ENCODE measurements around the gene SEPTIN6.
A peak's percentile ranks its signal among the peaks of the same experiment; 100 is the strongest.
"Not testable (repeated sequence)": the region's sequence is repeated elsewhere in the genome, so short reads cannot be mapped to it uniquely, and the experiment has no call there.

The SEPTIN6 gene

GRCh38 chrX:119692191-119693039 is 553 bp downstream of the SEPTIN6 start:
- H3K36me3 ChIP-seq (ENCODE audit: control insufficient read depth in 5 of 5, insufficient read depth in 5 of 5, low read length in 5 of 5), result no peaks in the 10 kb centered on the region
- peaks cover 0 to 28% (median 17%) of the 10 kb centered on the region in 5 donors for H3K4me1 ChIP-seq (ENCODE audit: control insufficient read depth in 5 of 5, insufficient read depth in 5 of 5, low read length in 5 of 5)
- H3K27ac ChIP-seq (ENCODE audit: low read depth, low read length), result peak overlapping the region; percentile 16
- peak overlapping the region in 2 of 5 donors; percentile 51 to 52 for H3K9ac ChIP-seq (ENCODE audit: low read length in 5 of 5)
- no peaks in the 10 kb centered on the region for H3K9me3 ChIP-seq (ENCODE audit: control insufficient read depth in 5 of 5, low read length in 5 of 5)
- peak overlapping the region; percentile 65 to 81 (median 73) for H3K4me3 ChIP-seq (ENCODE audit: low read depth in 1 of 5, low read length in 5 of 5)
- peaks cover 3 to 14% (median 8%) of the 10 kb centered on the region in 5 donors for H3K27me3 ChIP-seq (ENCODE audit: control insufficient read depth in 5 of 5, insufficient read depth in 4 of 5, low read length in 5 of 5)

GRCh38 chrX:119690921-119691716 is 1.8 kb downstream of the SEPTIN6 start:
- H3K4me3 ChIP-seq (ENCODE audit: low read depth in 1 of 5, low read length in 5 of 5), result peak overlapping the region in 1 of 5 donors; percentile 71
- H3K36me3 ChIP-seq (ENCODE audit: control insufficient read depth in 5 of 5, insufficient read depth in 5 of 5, low read length in 5 of 5), result no peaks in the 10 kb centered on the region
- peaks cover 4 to 14% (median 6%) of the 10 kb centered on the region in 5 donors for H3K27me3 ChIP-seq (ENCODE audit: control insufficient read depth in 5 of 5, insufficient read depth in 4 of 5, low read length in 5 of 5)
- H3K9ac ChIP-seq (ENCODE audit: low read length in 5 of 5), result no peak overlapping the region
- H3K4me1 ChIP-seq (ENCODE audit: control insufficient read depth in 5 of 5, insufficient read depth in 5 of 5, low read length in 5 of 5), result peaks cover 0 to 36% (median 22%) of the 10 kb centered on the region in 5 donors
- H3K9me3 ChIP-seq (ENCODE audit: control insufficient read depth in 5 of 5, low read length in 5 of 5), result no peaks in the 10 kb centered on the region
- no peak overlapping the region for H3K27ac ChIP-seq (ENCODE audit: low read depth, low read length)

GRCh38 chrX:119688911-119689321 is 4.1 kb downstream of the SEPTIN6 start:
- no peak overlapping the region for H3K27ac ChIP-seq (ENCODE audit: low read depth, low read length)
- peaks cover 0 to 49% (median 26%) of the 10 kb centered on the region in 5 donors for H3K4me1 ChIP-seq (ENCODE audit: control insufficient read depth in 5 of 5, insufficient read depth in 5 of 5, low read length in 5 of 5)
- no peaks in the 10 kb centered on the region for H3K9me3 ChIP-seq (ENCODE audit: control insufficient read depth in 5 of 5, low read length in 5 of 5)
- H3K27me3 ChIP-seq (ENCODE audit: control insufficient read depth in 5 of 5, insufficient read depth in 4 of 5, low read length in 5 of 5), result peaks cover 0 to 4% (median 2%) of the 10 kb centered on the region in 5 donors
- no peaks in the 10 kb centered on the region for H3K36me3 ChIP-seq (ENCODE audit: control insufficient read depth in 5 of 5, insufficient read depth in 5 of 5, low read length in 5 of 5)
- H3K4me3 ChIP-seq (ENCODE audit: low read depth in 1 of 5, low read length in 5 of 5), result no peak overlapping the region
- no peak overlapping the region for H3K9ac ChIP-seq (ENCODE audit: low read length in 5 of 5)

- H3K4me3 ChIP-seq (ENCODE audit: low read depth in 1 of 5, low read length in 5 of 5), result no peak overlapping the region
- H3K27ac ChIP-seq (ENCODE audit: low read depth, low read length), result no peak overlapping the region
These were observed 5.1 kb downstream of the SEPTIN6 start for GRCh38 chrX:119687661-119688413.

GRCh38 chrX:119686087-119686691 is 6.8 kb downstream of the SEPTIN6 start:
- Histone ChIP-seq H3K27ac (ENCODE audit: low read depth, low read length) (peak overlapping the region; percentile 33), H3K27me3 (ENCODE audit: control insufficient read depth in 5 of 5, insufficient read depth in 4 of 5, low read length in 5 of 5) (peaks cover 0 to 3% (median 0%) of the 10 kb centered on the region in 5 donors), H3K9me3 (ENCODE audit: control insufficient read depth in 5 of 5, low read length in 5 of 5) (no peaks in the 10 kb centered on the region), H3K36me3 (ENCODE audit: control insufficient read depth in 5 of 5, insufficient read depth in 5 of 5, low read length in 5 of 5) (no peaks in the 10 kb centered on the region), H3K4me1 (ENCODE audit: control insufficient read depth in 5 of 5, insufficient read depth in 5 of 5, low read length in 5 of 5) (peaks cover 0 to 35% (median 12%) of the 10 kb centered on the region in 5 donors), H3K4me3 (ENCODE audit: low read depth in 1 of 5, low read length in 5 of 5) (peak overlapping the region in 1 of 5 donors; percentile 2), H3K9ac (ENCODE audit: low read length in 5 of 5) (peak overlapping the region in 4 of 5 donors; percentile 1 to 56 (median 47))

More at GRCh38 chrX:119687661-119688413, 5.1 kb downstream of the SEPTIN6 start:
- H3K4me1 ChIP-seq (ENCODE audit: control insufficient read depth in 5 of 5, insufficient read depth in 5 of 5, low read length in 5 of 5), result peaks cover 0 to 44% (median 17%) of the 10 kb centered on the region in 5 donors
- peaks cover 0 to 3% (median 0%) of the 10 kb centered on the region in 5 donors for H3K27me3 ChIP-seq (ENCODE audit: control insufficient read depth in 5 of 5, insufficient read depth in 4 of 5, low read length in 5 of 5)
- H3K9me3 ChIP-seq (ENCODE audit: control insufficient read depth in 5 of 5, low read length in 5 of 5), result no peaks in the 10 kb centered on the region
- H3K9ac ChIP-seq (ENCODE audit: low read length in 5 of 5), result no peak overlapping the region
- no peaks in the 10 kb centered on the region for H3K36me3 ChIP-seq (ENCODE audit: control insufficient read depth in 5 of 5, insufficient read depth in 5 of 5, low read length in 5 of 5)

GRCh38 chrX:119685225-119686066 is 7.5 kb downstream of the SEPTIN6 start:
- Histone ChIP-seq H3K9ac (ENCODE audit: low read length in 5 of 5) (peak overlapping the region in 4 of 5 donors; percentile 1 to 56 (median 31)), H3K4me3 (ENCODE audit: low read depth in 1 of 5, low read length in 5 of 5) (peak overlapping the region in 4 of 5 donors; percentile 2 to 19 (median 10)), H3K4me1 (ENCODE audit: control insufficient read depth in 5 of 5, insufficient read depth in 5 of 5, low read length in 5 of 5) (peaks cover 0 to 33% (median 12%) of the 10 kb centered on the region in 5 donors), H3K36me3 (ENCODE audit: control insufficient read depth in 5 of 5, insufficient read depth in 5 of 5, low read length in 5 of 5) (no peaks in the 10 kb centered on the region), H3K9me3 (ENCODE audit: control insufficient read depth in 5 of 5, low read length in 5 of 5) (no peaks in the 10 kb centered on the region), H3K27ac (ENCODE audit: low read depth, low read length) (peak overlapping the region; percentile 33), H3K27me3 (ENCODE audit: control insufficient read depth in 5 of 5, insufficient read depth in 4 of 5, low read length in 5 of 5) (peaks cover 0 to 3% (median 0%) of the 10 kb centered on the region in 5 donors)

GRCh38 chrX:119684916-119685224 is 8.1 kb downstream of the SEPTIN6 start:
- Histone ChIP-seq H3K9me3 (ENCODE audit: control insufficient read depth in 5 of 5, low read length in 5 of 5) (no peaks in the 10 kb centered on the region), H3K4me3 (ENCODE audit: low read depth in 1 of 5, low read length in 5 of 5) (peak overlapping the region in 3 of 5 donors; percentile 4 to 19 (median 17)), H3K4me1 (ENCODE audit: control insufficient read depth in 5 of 5, insufficient read depth in 5 of 5, low read length in 5 of 5) (peaks cover 0 to 33% (median 12%) of the 10 kb centered on the region in 5 donors), H3K9ac (ENCODE audit: low read length in 5 of 5) (peak overlapping the region in 2 of 5 donors; percentile 23 to 38), H3K27me3 (ENCODE audit: control insufficient read depth in 5 of 5, insufficient read depth in 4 of 5, low read length in 5 of 5) (peaks cover 0 to 3% (median 0%) of the 10 kb centered on the region in 5 donors), H3K27ac (ENCODE audit: low read depth, low read length) (peak overlapping the region; percentile 33), H3K36me3 (ENCODE audit: control insufficient read depth in 5 of 5, insufficient read depth in 5 of 5, low read length in 5 of 5) (no peaks in the 10 kb centered on the region)

- H3K4me1 ChIP-seq (ENCODE audit: control insufficient read depth in 5 of 5, insufficient read depth in 5 of 5, low read length in 5 of 5), result peaks cover 0 to 33% (median 12%) of the 10 kb centered on the region in 5 donors
These were observed 8.7 kb downstream of the SEPTIN6 start for GRCh38 chrX:119684312-119684711.

More at GRCh38 chrX:119684312-119684711, 8.7 kb downstream of the SEPTIN6 start:
- H3K4me3 ChIP-seq (ENCODE audit: low read depth in 1 of 5, low read length in 5 of 5); H3K36me3 ChIP-seq (ENCODE audit: control insufficient read depth in 5 of 5, insufficient read depth in 5 of 5, low read length in 5 of 5); H3K27me3 ChIP-seq (ENCODE audit: control insufficient read depth in 5 of 5, insufficient read depth in 4 of 5, low read length in 5 of 5); H3K9ac ChIP-seq (ENCODE audit: low read length in 5 of 5); H3K9me3 ChIP-seq (ENCODE audit: control insufficient read depth in 5 of 5, low read length in 5 of 5): not testable (repeated sequence)
- H3K27ac ChIP-seq (ENCODE audit: low read depth, low read length), result peak overlapping the region; percentile 33
